Gastrocnemius medialis (tissue), 4 donors: ENCODE data around the gene LRRC4C.

ENCODE experiments used
- CTCF ChIP-seq, 5 experiments: fragments of 450-650 bp in 3 of 5; fragments of 200-600 bp in 2 of 5; sonication (generic) in 2 of 5; IDR thresholded peaks in 4 of 5; conservative IDR thresholded peaks in 1 of 5; 1 replicate in 4 of 5; 2 replicates in 1 of 5; pipeline ENCODE4 v1.5.1; 2016 to 2019; ENCODE audit warnings: antibody characterized with exemption in 5 of 5, mild to moderate bottlenecking in 3 of 5, moderate library complexity in 3 of 5
- POLR2A ChIP-seq, 2 donors: fragments of 450-650 bp; IDR thresholded peaks; one replicate each; pipeline ENCODE4 v1.6.1; 2017; ENCODE audit warnings: antibody characterized with exemption in 2 of 2, mild to moderate bottlenecking in 2 of 2, moderate library complexity in 2 of 2

GRCh38 chr11:40938002-40938401 lies 521.5 kb downstream of the LRRC4C start:
- no peak for TF ChIP-seq POLR2A (IDR thresholded peaks at IDR 0.05)
- TF ChIP-seq CTCF (IDR thresholded peaks at IDR 0.05 in 4 of 5, conservative IDR thresholded peaks at IDR 0.05 in 1 of 5), result no peak
